Measurements from ENCODE around the gene STRAP. TPM values are rescaled to one million over a fixed set of nuclear protein-coding genes. Genes with fewer than 3 reads are reported as not detected.

Gene STRAP
- total and polyA plus RNA-seq, 2 of the 13 experiments (the other 11 are each of a cell fraction or from before 2014, with no cell fraction given): 66.9 to 118 TPM

- no peak for TF ChIP-seq ATF5 (CRISPR knock-in tag; IDR thresholded peaks at IDR 0.05; ENCODE audit: low read depth)
- TF ChIP-seq ZBTB42 (CRISPR knock-in tag; IDR thresholded peaks at IDR 0.05): no peak
- TF ChIP-seq, protein P1, sequence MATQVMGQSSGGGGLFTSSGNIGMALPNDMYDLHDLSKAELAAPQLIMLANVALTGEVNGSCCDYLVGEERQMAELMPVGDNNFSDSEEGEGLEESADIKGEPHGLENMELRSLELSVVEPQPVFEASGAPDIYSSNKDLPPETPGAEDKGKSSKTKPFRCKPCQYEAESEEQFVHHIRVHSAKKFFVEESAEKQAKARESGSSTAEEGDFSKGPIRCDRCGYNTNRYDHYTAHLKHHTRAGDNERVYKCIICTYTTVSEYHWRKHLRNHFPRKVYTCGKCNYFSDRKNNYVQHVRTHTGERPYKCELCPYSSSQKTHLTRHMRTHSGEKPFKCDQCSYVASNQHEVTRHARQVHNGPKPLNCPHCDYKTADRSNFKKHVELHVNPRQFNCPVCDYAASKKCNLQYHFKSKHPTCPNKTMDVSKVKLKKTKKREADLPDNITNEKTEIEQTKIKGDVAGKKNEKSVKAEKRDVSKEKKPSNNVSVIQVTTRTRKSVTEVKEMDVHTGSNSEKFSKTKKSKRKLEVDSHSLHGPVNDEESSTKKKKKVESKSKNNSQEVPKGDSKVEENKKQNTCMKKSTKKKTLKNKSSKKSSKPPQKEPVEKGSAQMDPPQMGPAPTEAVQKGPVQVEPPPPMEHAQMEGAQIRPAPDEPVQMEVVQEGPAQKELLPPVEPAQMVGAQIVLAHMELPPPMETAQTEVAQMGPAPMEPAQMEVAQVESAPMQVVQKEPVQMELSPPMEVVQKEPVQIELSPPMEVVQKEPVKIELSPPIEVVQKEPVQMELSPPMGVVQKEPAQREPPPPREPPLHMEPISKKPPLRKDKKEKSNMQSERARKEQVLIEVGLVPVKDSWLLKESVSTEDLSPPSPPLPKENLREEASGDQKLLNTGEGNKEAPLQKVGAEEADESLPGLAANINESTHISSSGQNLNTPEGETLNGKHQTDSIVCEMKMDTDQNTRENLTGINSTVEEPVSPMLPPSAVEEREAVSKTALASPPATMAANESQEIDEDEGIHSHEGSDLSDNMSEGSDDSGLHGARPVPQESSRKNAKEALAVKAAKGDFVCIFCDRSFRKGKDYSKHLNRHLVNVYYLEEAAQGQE (IDR thresholded peaks at IDR 0.05; ENCODE audit: borderline replicate concordance in 1 of 2, low read depth in 1 of 2, low read length in 2 of 2): no peak
- TF ChIP-seq, protein P2, sequence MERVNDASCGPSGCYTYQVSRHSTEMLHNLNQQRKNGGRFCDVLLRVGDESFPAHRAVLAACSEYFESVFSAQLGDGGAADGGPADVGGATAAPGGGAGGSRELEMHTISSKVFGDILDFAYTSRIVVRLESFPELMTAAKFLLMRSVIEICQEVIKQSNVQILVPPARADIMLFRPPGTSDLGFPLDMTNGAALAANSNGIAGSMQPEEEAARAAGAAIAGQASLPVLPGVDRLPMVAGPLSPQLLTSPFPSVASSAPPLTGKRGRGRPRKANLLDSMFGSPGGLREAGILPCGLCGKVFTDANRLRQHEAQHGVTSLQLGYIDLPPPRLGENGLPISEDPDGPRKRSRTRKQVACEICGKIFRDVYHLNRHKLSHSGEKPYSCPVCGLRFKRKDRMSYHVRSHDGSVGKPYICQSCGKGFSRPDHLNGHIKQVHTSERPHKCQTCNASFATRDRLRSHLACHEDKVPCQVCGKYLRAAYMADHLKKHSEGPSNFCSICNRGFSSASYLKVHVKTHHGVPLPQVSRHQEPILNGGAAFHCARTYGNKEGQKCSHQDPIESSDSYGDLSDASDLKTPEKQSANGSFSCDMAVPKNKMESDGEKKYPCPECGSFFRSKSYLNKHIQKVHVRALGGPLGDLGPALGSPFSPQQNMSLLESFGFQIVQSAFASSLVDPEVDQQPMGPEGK (CRISPR knock-in tag; IDR thresholded peaks at IDR 0.05): no peak
- TF ChIP-seq PHF20 (CRISPR knock-in tag; IDR thresholded peaks at IDR 0.05): no peak
- TF ChIP-seq, protein P3, sequence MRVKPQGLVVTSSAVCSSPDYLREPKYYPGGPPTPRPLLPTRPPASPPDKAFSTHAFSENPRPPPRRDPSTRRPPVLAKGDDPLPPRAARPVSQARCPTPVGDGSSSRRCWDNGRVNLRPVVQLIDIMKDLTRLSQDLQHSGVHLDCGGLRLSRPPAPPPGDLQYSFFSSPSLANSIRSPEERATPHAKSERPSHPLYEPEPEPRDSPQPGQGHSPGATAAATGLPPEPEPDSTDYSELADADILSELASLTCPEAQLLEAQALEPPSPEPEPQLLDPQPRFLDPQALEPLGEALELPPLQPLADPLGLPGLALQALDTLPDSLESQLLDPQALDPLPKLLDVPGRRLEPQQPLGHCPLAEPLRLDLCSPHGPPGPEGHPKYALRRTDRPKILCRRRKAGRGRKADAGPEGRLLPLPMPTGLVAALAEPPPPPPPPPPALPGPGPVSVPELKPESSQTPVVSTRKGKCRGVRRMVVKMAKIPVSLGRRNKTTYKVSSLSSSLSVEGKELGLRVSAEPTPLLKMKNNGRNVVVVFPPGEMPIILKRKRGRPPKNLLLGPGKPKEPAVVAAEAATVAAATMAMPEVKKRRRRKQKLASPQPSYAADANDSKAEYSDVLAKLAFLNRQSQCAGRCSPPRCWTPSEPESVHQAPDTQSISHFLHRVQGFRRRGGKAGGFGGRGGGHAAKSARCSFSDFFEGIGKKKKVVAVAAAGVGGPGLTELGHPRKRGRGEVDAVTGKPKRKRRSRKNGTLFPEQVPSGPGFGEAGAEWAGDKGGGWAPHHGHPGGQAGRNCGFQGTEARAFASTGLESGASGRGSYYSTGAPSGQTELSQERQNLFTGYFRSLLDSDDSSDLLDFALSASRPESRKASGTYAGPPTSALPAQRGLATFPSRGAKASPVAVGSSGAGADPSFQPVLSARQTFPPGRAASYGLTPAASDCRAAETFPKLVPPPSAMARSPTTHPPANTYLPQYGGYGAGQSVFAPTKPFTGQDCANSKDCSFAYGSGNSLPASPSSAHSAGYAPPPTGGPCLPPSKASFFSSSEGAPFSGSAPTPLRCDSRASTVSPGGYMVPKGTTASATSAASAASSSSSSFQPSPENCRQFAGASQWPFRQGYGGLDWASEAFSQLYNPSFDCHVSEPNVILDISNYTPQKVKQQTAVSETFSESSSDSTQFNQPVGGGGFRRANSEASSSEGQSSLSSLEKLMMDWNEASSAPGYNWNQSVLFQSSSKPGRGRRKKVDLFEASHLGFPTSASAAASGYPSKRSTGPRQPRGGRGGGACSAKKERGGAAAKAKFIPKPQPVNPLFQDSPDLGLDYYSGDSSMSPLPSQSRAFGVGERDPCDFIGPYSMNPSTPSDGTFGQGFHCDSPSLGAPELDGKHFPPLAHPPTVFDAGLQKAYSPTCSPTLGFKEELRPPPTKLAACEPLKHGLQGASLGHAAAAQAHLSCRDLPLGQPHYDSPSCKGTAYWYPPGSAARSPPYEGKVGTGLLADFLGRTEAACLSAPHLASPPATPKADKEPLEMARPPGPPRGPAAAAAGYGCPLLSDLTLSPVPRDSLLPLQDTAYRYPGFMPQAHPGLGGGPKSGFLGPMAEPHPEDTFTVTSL (CRISPR knock-in tag; IDR thresholded peaks at IDR 0.05; ENCODE audit: borderline replicate concordance): no peak
- TF ChIP-seq HCFC1 (IDR thresholded peaks at IDR 0.05; ENCODE audit: low read depth, low read length): no peak
- TF ChIP-seq ZNF510 (CRISPR knock-in tag; IDR thresholded peaks at IDR 0.05; ENCODE audit: low read depth): no peak
- no peak for TF ChIP-seq RBFOX2 (IDR thresholded peaks at IDR 0.05; ENCODE audit: low read depth, low read length)
- peak; percentile 13 for TF ChIP-seq ASH2L (IDR thresholded peaks at IDR 0.05; ENCODE audit: insufficient read length, low read depth, low read length)
- TF ChIP-seq SOX13 (IDR thresholded peaks at IDR 0.05): no peak
- no peak for TF ChIP-seq SOX13 (CRISPR knock-in tag; conservative IDR thresholded peaks at IDR 0.05 in 1 of 2, IDR thresholded peaks at IDR 0.05 in 1 of 2)
- TF ChIP-seq, protein P4, sequence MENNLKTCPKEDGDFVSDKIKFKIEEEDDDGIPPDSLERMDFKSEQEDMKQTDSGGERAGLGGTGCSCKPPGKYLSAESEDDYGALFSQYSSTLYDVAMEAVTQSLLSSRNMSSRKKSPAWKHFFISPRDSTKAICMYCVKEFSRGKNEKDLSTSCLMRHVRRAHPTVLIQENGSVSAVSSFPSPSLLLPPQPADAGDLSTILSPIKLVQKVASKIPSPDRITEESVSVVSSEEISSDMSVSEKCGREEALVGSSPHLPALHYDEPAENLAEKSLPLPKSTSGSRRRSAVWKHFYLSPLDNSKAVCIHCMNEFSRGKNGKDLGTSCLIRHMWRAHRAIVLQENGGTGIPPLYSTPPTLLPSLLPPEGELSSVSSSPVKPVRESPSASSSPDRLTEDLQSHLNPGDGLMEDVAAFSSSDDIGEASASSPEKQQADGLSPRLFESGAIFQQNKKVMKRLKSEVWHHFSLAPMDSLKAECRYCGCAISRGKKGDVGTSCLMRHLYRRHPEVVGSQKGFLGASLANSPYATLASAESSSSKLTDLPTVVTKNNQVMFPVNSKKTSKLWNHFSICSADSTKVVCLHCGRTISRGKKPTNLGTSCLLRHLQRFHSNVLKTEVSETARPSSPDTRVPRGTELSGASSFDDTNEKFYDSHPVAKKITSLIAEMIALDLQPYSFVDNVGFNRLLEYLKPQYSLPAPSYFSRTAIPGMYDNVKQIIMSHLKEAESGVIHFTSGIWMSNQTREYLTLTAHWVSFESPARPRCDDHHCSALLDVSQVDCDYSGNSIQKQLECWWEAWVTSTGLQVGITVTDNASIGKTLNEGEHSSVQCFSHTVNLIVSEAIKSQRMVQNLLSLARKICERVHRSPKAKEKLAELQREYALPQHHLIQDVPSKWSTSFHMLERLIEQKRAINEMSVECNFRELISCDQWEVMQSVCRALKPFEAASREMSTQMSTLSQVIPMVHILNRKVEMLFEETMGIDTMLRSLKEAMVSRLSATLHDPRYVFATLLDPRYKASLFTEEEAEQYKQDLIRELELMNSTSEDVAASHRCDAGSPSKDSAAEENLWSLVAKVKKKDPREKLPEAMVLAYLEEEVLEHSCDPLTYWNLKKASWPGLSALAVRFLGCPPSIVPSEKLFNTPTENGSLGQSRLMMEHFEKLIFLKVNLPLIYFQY (CRISPR knock-in tag; IDR thresholded peaks at IDR 0.05; ENCODE audit: borderline replicate concordance): no peak
Measured at GRCh38 chr12:15931590-15932053, 49.4 kb downstream of the STRAP start (continued).

Measured in HepG2 (cell line).